Thyroid gland (tissue), 4 donors: ENCODE results near the gene PKN1. TPM values are rescaled to one million over a fixed set of nuclear protein-coding genes. Genes with fewer than 3 reads are reported as not detected.
"Not testable (repeated sequence)": the region's sequence is repeated elsewhere in the genome, so short reads cannot be mapped to it uniquely, and the experiment has no call there.

ENCODE experiments used
- DNase-seq, 2 donors: peaks; one replicate each; pipeline ENCODE4 v3.0.0-alpha.2; 2019
- H3K27ac ChIP-seq, 3 donors: fragments of 200-600 bp; sonication (generic); 1 replicate in 2 of 3; 2 replicates in 1 of 3; pipeline ENCODE4 v1.5.1; 2016 to 2019; ENCODE audit warnings: mild to moderate bottlenecking in 1 of 3, moderate library complexity in 1 of 3
- H3K27me3 ChIP-seq: fragments of 200-600 bp; sonication (generic); one replicate; pipeline ENCODE4 v1.5.1; 2019
- H3K36me3 ChIP-seq, 2 donors: fragments of 200-600 bp; sonication (generic); one replicate each; pipeline ENCODE4 v1.5.1; 2016 to 2019
- H3K4me1 ChIP-seq, 2 donors: fragments of 200-600 bp; sonication (generic); one replicate each; pipeline ENCODE4 v1.5.1; 2017 to 2019
- H3K4me3 ChIP-seq, 3 donors: fragments of 200-600 bp; sonication (generic); replicated peaks in 1 of 3; 1 replicate in 2 of 3; 2 replicates in 1 of 3; pipeline ENCODE4 v1.5.1; 2016; ENCODE audit warnings: mild to moderate bottlenecking in 1 of 3
- H3K9me3 ChIP-seq: fragments of 200-600 bp; sonication (generic); one replicate; pipeline ENCODE4 v1.5.1; 2017
- POLR2A ChIP-seq, 2 donors: fragments of 450-650 bp; IDR thresholded peaks; one replicate each; pipeline ENCODE4 v1.6.1; 2017; ENCODE audit warnings: antibody characterized with exemption in 2 of 2, mild to moderate bottlenecking in 2 of 2, moderate library complexity in 1 of 2
- WGBS, 2 donors: methylation state at CpG; one replicate each; pipeline ENCODE4 v1.1.5; 2017; 5-methylcytosine and 5-hydroxymethylcytosine counted together
- intact Hi-C: fragments of 100-400 bp; cut with DNase I; formaldehyde crosslinking; loops from one replicate; pipeline ENCODE4 v1.15.1; 2023
- total RNA-seq, 4 donors: library from RNA; depleted of rRNA; stranded (reverse); fragments of >200 nt; gene quantifications; one replicate each; pipeline ENCODE4 v1.2.3, GENCODE V29; 2016
- TF ChIP-seq, protein P1 (sequence below), 6 experiments: fragments of 200-600 bp in 3 of 6; fragments of 450-650 bp in 3 of 6; sonication (generic) in 3 of 6; IDR thresholded peaks; one replicate each; pipeline ENCODE4 v1.5.1; 2016 to 2019; ENCODE audit warnings: antibody characterized with exemption in 6 of 6, mild to moderate bottlenecking in 2 of 6, inconsistent platforms in 1 of 6, moderate library complexity in 1 of 6

The PKN1 gene
- total RNA-seq, 4 donors from 2014 or later = 66.5 to 79.8 (median 74.2) TPM

DNA sequence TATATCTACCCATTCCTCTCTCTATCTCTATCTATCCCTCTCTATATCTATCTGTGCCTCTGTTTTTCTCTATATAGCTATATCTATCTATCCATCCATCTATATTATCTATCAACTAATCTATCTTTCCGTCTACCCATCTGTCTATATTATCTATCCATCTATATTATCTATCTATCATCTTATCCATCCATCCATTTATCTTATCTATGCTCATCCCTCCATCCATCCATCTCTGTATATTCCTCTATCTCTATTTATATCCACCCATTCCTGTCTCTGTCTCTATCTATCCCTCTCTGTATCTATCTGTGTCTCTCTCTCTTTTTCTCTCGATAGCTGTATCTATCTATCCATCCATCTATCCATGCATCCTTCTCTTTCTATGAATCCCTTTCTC, 27.8 kb downstream of the PKN1 start:
- Histone ChIP-seq H3K9me3 (no peaks in the 10 kb centered on the region), H3K36me3 (peaks cover 25 to 54% of the 10 kb centered on the region in 2 donors), H3K27ac (no peak overlapping the region), H3K4me1 (no peaks in the 10 kb centered on the region), H3K4me3 (no peak overlapping the region), H3K27me3 (no peaks in the 10 kb centered on the region)
- intact Hi-C loops = no loop called here
- WGBS, 2 donors = 93 to 97% methylated on average over 2 of the region's 2 CpGs
- DNase-seq = no peak
- TF ChIP-seq, protein P1, sequence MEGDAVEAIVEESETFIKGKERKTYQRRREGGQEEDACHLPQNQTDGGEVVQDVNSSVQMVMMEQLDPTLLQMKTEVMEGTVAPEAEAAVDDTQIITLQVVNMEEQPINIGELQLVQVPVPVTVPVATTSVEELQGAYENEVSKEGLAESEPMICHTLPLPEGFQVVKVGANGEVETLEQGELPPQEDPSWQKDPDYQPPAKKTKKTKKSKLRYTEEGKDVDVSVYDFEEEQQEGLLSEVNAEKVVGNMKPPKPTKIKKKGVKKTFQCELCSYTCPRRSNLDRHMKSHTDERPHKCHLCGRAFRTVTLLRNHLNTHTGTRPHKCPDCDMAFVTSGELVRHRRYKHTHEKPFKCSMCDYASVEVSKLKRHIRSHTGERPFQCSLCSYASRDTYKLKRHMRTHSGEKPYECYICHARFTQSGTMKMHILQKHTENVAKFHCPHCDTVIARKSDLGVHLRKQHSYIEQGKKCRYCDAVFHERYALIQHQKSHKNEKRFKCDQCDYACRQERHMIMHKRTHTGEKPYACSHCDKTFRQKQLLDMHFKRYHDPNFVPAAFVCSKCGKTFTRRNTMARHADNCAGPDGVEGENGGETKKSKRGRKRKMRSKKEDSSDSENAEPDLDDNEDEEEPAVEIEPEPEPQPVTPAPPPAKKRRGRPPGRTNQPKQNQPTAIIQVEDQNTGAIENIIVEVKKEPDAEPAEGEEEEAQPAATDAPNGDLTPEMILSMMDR (IDR thresholded peaks at IDR 0.05) = no peak
- TF ChIP-seq POLR2A (IDR thresholded peaks at IDR 0.05) = no peak

DNA sequence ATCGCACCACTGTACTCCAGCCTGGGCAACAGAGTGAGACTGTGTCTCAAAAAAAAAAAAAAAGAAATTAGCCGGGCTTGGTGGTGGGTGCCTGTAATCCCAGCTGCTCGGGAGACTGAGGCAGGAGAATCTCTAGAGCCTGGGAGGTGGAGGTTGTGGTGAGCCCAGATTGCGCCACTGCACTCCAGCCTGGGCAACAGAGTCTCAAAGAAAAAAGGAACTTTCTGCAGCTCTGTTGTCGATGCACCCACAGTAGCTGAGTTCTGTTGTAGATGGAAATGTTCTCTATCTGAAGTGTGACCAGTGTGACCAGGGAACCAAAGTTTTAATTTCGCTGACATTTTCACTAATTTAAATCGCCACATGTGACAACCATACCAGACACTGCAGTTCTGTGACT, 29.3 kb downstream of the PKN1 start:
- H3K9me3 ChIP-seq, H3K4me1 ChIP-seq, intact Hi-C loops, DNase-seq, H3K27ac ChIP-seq, H3K27me3 ChIP-seq, H3K4me3 ChIP-seq: not testable (repeated sequence)
- WGBS, 2 donors = 91 to 92% methylated on average over 7 of the region's 7 CpGs
- H3K36me3 ChIP-seq = peaks cover 39 to 66% of the 10 kb centered on the region in 2 donors

DNA sequence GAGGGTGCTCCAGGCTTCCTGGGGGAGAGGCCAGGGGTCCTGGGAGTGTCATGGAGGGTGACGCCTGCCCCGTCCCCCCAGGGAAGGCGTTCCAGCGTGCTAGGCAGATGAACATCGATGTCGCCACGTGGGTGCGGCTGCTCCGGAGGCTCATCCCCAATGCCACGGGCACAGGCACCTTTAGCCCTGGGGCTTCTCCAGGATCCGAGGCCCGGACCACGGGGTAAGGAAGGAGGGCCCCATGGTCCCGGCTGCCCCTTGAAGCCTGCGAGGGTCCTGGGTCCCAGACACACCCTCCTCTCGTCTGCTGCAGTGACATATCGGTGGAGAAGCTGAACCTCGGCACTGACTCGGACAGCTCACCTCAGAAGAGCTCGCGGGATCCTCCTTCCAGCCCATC, 30.6 kb downstream of the PKN1 start:
- no peak for TF ChIP-seq POLR2A (IDR thresholded peaks at IDR 0.05)
- TF ChIP-seq, protein P1 (IDR thresholded peaks at IDR 0.05) = no peak
- H3K27ac ChIP-seq = no peak overlapping the region
- no peaks in the 10 kb centered on the region for H3K9me3 ChIP-seq
- intact Hi-C loops = no loop called here
- no peak overlapping the region for H3K4me3 ChIP-seq
- no peak for DNase-seq
- H3K36me3 ChIP-seq = peaks cover 46 to 68% of the 10 kb centered on the region in 2 donors
- H3K4me1 ChIP-seq = no peaks in the 10 kb centered on the region
- H3K27me3 ChIP-seq = no peaks in the 10 kb centered on the region
- 96 to 97% methylated on average over 11 to 20 of the region's 21 CpGs for WGBS, 2 donors

DNA sequence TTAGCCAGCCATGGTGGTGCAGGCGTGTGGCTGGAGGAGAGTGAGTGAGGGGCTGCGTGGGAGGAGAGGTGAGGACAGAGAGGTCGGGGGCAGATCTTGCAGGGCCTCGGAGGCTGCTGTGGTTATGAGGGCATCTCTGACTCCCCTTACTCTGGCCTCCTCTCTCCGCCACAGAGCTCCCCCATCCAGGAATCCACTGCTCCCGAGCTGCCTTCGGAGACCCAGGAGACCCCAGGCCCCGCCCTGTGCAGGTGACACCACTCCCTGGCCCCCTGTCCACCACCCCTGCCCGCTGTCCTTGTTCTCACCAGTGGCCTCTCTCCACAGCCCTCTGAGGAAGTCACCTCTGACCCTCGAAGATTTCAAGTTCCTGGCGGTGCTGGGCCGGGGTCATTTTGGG, 34.3 kb downstream of the PKN1 start:
- DNase-seq = no peak
- peaks cover 56 to 68% of the 10 kb centered on the region in 2 donors for H3K36me3 ChIP-seq
- peaks cover 5 to 6% of the 10 kb centered on the region in 2 donors for H3K4me1 ChIP-seq
- 90 to 91% methylated on average over 12 of the region's 12 CpGs for WGBS, 2 donors
- H3K27ac ChIP-seq = no peak overlapping the region
- TF ChIP-seq, protein P1 (IDR thresholded peaks at IDR 0.05) = no peak
- TF ChIP-seq POLR2A (IDR thresholded peaks at IDR 0.05) = no peak
- H3K27me3 ChIP-seq = no peaks in the 10 kb centered on the region
- intact Hi-C loops = no loop called here
- H3K4me3 ChIP-seq = no peak overlapping the region
- H3K9me3 ChIP-seq = no peaks in the 10 kb centered on the region

DNA sequence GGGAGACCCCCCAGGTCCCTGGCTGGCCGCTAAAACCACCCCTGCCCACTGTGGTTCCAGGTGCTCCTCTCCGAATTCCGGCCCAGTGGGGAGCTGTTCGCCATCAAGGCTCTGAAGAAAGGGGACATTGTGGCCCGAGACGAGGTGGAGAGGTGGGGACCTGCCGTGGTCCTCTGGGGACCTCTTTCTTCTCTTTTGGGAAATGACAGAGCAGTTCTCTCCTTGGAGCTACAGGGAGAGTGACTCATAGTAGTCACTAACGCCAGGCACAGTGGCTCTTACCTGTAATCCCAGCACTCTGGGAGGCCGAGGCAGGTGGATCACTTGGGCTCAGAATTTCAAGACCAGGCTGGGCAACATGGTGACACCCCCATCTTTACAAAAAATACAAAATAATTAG, 34.7 kb downstream of the PKN1 start:
- no peak for TF ChIP-seq POLR2A (IDR thresholded peaks at IDR 0.05)
- TF ChIP-seq, protein P1 (IDR thresholded peaks at IDR 0.05) = no peak
- intact Hi-C loops = no loop called here
- Histone ChIP-seq H3K36me3 (peaks cover 56 to 63% of the 10 kb centered on the region in 2 donors), H3K4me3 (no peak overlapping the region), H3K4me1 (peaks cover 9 to 11% of the 10 kb centered on the region in 2 donors), H3K27me3 (no peaks in the 10 kb centered on the region), H3K27ac (no peak overlapping the region), H3K9me3 (no peaks in the 10 kb centered on the region)
- no peak for DNase-seq
- 81 to 93% methylated on average over 7 to 9 of the region's 9 CpGs for WGBS, 2 donors
